ENCODE measurements around the gene IKBKG.
"Not testable (repeated sequence)": the region's sequence is repeated elsewhere in the genome, so short reads cannot be mapped to it uniquely, and the experiment has no call there.

IKBKG gene

DNA sequence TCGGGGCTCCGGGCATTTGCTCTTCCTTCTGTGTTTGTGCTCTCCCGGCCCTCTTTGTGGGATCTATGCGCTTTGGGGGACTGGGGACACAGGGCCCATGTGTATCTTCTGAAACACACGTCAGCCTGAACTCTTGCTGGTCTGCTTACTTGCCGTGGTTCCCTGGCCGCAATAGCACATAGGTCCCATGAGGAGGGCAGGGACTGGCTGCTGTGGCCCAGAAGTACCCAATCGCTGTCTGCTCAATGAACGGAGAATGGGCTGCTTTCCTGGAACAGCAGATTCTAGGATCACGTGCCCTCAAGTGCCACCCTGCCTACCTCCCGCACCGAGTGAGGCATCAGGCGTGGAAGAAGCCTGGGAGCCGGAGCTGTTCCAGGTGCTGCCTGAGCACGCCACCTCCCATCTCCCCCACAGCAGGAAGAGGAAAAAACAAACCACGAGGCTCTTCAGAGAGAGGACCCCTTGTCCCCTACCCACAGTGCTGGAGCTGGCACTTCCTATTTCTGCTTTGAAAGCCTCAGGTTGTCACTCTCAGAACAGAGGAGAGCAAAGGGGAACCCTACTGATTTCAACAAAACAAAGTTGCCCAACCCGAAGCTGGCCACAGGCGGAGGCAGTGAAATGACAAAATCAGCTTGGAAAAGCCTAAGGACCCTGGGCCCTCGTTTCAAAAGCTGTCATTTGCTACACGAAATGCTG, 4.5 kb upstream of the IKBKG start:
- TF ChIP-seq, protein P1, sequence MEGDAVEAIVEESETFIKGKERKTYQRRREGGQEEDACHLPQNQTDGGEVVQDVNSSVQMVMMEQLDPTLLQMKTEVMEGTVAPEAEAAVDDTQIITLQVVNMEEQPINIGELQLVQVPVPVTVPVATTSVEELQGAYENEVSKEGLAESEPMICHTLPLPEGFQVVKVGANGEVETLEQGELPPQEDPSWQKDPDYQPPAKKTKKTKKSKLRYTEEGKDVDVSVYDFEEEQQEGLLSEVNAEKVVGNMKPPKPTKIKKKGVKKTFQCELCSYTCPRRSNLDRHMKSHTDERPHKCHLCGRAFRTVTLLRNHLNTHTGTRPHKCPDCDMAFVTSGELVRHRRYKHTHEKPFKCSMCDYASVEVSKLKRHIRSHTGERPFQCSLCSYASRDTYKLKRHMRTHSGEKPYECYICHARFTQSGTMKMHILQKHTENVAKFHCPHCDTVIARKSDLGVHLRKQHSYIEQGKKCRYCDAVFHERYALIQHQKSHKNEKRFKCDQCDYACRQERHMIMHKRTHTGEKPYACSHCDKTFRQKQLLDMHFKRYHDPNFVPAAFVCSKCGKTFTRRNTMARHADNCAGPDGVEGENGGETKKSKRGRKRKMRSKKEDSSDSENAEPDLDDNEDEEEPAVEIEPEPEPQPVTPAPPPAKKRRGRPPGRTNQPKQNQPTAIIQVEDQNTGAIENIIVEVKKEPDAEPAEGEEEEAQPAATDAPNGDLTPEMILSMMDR (IDR thresholded peaks at IDR 0.05), result no peak

DNA sequence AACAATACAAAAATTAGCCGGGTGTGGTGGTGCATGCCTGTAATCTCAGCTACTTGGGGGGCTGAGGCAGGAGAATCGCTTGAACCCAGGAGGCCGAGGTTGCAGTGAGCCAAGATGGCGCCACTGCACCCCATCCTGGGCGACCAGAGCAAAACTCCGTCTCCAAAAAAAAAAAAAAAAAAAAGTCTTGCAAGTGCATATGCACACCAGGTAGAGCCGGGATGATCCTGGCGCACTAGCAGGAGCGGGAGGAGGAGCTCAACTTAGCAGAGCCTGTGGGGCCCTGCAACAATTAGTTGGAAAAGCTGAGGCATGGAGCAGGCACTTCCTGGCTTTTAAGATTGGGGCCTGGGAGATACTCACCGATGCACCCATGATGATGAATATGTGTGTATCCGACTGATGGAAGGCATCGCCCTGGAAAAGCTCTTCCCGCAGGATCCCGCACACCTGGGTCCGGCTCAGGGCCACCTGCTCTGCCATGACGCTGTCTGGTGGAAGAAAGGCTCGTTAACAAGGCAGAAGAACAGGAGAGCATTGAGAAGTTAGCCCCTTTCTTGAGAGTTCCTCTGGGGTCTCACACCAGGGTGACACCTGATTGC, 1.6 kb upstream of the IKBKG start:
- TF ChIP-seq, protein P1 (IDR thresholded peaks at IDR 0.05), result no peak

DNA sequence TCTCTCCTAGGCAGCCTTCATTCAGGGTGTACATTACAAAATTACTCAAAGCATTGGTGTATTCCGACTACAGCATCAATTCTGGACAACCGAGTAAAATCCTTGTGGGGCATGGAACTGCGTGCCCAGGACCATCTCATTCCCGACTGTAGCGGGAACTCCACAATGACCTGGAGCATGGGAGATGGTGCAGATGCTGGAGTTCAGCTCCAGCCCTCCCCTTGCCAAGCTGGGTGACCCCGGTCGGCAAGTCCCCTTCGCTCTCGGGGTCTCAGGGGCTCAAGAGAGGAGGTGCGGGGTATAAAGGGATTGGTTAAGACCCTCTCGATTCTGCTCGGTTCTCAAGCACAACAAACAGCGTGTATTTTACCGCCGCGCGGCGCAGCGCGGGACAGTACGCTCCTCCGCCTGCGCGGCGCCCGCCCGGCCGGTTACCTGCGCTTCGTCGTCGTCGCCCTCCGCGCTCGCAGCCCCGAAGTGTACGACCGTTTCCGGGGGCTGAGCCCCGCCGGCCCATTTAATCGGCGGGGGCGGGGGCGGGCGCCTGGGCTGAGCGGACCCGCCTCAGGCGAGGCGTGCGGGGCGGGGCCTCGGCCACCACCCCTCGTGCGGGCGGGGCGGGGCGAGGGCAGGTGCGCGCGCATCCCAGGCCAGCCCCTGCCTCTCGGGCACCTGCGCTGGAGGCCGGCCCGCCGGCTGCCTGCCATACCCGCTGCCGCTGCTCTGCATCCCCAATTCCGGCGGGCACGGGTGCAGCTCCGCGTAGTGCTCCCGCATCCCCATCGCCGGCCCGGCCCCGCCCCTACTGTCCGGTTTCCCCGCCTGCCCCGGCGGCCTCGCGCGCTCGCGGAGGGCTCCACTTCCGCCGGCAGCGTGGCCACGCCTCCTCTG, 821 bp upstream of the IKBKG start, which contains the start of gene G6PD:
G6PD (minus strand) TSS at position 493 of the 891 bp plus-strand sequence. CDS start 691 bp downstream, outside the sequence.
- TF ChIP-seq, protein P1 (IDR thresholded peaks at IDR 0.05), result no peak

DNA sequence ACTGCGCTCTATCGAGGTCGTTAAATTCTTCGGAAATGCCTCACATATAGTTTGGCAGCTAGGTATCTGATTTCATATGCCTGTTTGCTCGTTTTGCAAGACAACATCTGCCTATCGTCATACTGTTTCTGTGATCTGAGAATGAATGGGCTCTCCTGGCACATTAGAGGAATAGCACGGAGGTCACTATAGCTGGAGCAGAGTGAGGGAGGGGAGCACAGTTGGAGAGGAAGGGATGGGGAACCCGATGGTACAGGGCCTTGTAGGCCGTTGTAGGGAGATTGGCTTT, 552 bp downstream of the IKBKG start:
- TF ChIP-seq, protein P1 (IDR thresholded peaks at IDR 0.05), result no peak

GRCh38 chrX:154549766-154550165, 2.3 kb downstream of the IKBKG start:
- TF ChIP-seq, protein P1 (IDR thresholded peaks at IDR 0.05), result no peak

DNA sequence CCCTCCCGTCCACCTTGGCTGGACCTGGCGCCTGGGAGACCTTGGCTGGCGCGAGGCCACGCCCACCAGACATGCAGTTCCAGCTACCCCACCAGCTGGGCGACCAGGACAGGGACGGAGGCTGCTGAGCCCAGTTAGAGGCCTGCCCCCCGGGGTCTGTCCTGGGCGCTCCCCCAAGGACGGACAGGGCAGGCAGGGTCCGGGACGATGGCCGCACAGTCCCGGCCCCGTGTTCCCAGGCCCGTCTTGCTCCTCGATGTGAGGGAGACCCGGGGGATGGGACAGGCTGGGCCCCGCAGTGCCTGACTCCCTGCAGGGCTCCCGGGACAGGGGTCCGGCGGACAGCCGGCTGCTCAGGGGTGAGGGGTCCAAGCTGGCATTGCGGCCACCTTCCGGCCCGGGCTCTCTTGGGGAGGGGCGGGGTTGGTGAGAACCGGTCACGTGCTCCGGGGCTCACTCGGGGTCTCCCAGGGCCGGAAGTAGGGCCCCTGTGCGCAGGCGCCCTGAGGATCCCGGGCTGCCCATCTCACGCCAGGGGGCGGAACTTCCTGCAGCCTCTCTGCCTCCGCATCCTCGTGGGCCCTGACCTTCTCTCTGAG, 37.3 kb downstream of the IKBKG start, which contains the start of gene CTAG1A:
CTAG1A (plus strand) TSS at position 549 of the 599 bp plus-strand sequence. CDS start 74 bp downstream, outside the sequence.
- TF ChIP-seq, protein P1 (IDR thresholded peaks at IDR 0.05), result not testable (repeated sequence)

GRCh38 chrX:154592505-154592904, 45.1 kb downstream of the IKBKG start:
- TF ChIP-seq, protein P1 (IDR thresholded peaks at IDR 0.05), result no peak
